H9 (cell line): ENCODE measurements around the gene OR4D10. TPM values are rescaled to one million over a fixed set of nuclear protein-coding genes. Genes with fewer than 3 reads are reported as not detected.

Experiments
- DNase-seq: peaks from one replicate; pipeline ENCODE4 v3.0.0-alpha.2; 2017
- H2AFZ ChIP-seq: one replicate; pipeline ENCODE4 v1.6.1; 2013; ENCODE audit warnings: mild to moderate bottlenecking, low read length, control low read depth, moderate library complexity
- H2AK5ac ChIP-seq: 2 replicates; pipeline ENCODE4 v1.6.1; 2013; ENCODE audit warnings: low read length, control low read depth, mixed read lengths; ENCODE audit not compliant: insufficient read length
- H2BK120ac ChIP-seq: one replicate; pipeline ENCODE4 v1.6.1; 2013; ENCODE audit warnings: low read depth, mild to moderate bottlenecking, low read length, control low read depth, inconsistent platforms; ENCODE audit not compliant: poor library complexity, severe bottlenecking
- H2BK12ac ChIP-seq: 2 replicates; pipeline ENCODE4 v1.6.1; 2013; ENCODE audit warnings: low read length, control low read depth, mixed read lengths, low read depth; ENCODE audit not compliant: insufficient read length
- H2BK15ac ChIP-seq: 2 replicates; pipeline ENCODE4 v1.6.1; 2013; ENCODE audit warnings: low read depth, low read length, control low read depth
- H2BK20ac ChIP-seq: one replicate; pipeline ENCODE4 v1.6.1; 2013; ENCODE audit warnings: low read depth, mild to moderate bottlenecking, low read length, control low read depth, inconsistent platforms; ENCODE audit not compliant: poor library complexity, severe bottlenecking
- H2BK5ac ChIP-seq: 2 replicates; pipeline ENCODE4 v1.6.1; 2013; ENCODE audit warnings: low read length, control low read depth, mixed read lengths; ENCODE audit not compliant: insufficient read length
- H3K14ac ChIP-seq: 2 replicates; pipeline ENCODE4 v1.6.1; 2013; ENCODE audit warnings: low read length, control low read depth; ENCODE audit not compliant: insufficient read depth
- H3K18ac ChIP-seq: 2 replicates; pipeline ENCODE4 v1.6.1; 2013; ENCODE audit warnings: low read depth, mild to moderate bottlenecking, mixed read lengths, low read length, control low read depth; ENCODE audit not compliant: insufficient read length
- H3K23ac ChIP-seq: 2 replicates; pipeline ENCODE4 v1.6.1; 2013; ENCODE audit warnings: low read length, control low read depth, mixed read lengths, low read depth; ENCODE audit not compliant: insufficient read length
- H3K23me2 ChIP-seq: 2 replicates; pipeline ENCODE4 v1.6.1; 2013; ENCODE audit warnings: low read depth, mild to moderate bottlenecking, mixed read lengths, low read length, control low read depth; ENCODE audit not compliant: insufficient read length, poor library complexity, severe bottlenecking
- H3K27ac ChIP-seq: 2 replicates; pipeline ENCODE4 v1.5.1; 2013; ENCODE audit warnings: low read length, control low read depth, mixed read lengths, low read depth; ENCODE audit not compliant: insufficient read length
- H3K27me3 ChIP-seq: 2 replicates; pipeline ENCODE4 v1.6.1; 2013; ENCODE audit warnings: low read length, control low read depth, inconsistent platforms; ENCODE audit not compliant: insufficient read depth
- H3K4ac ChIP-seq: 2 replicates; pipeline ENCODE4 v1.6.1; 2013; ENCODE audit warnings: low read depth, mild to moderate bottlenecking, control low read depth, inconsistent platforms, low read length, moderate library complexity
- H3K4me1 ChIP-seq: 2 replicates; pipeline ENCODE4 v1.6.1; 2013; ENCODE audit warnings: low read length, control low read depth, inconsistent platforms; ENCODE audit not compliant: insufficient read depth
- H3K4me2 ChIP-seq: 2 replicates; pipeline ENCODE4 v1.6.1; 2013; ENCODE audit warnings: low read length, control low read depth, mixed read lengths; ENCODE audit not compliant: insufficient read length, insufficient read depth
- H3K56ac ChIP-seq: 2 replicates; pipeline ENCODE4 v1.6.1; 2013; ENCODE audit warnings: low read depth, mild to moderate bottlenecking, mixed read lengths, low read length, control low read depth; ENCODE audit not compliant: insufficient read length
- H3K79me1 ChIP-seq: 2 replicates; pipeline ENCODE4 v1.6.1; 2013; ENCODE audit warnings: low read depth, mild to moderate bottlenecking, moderate library complexity, low read length, control low read depth, inconsistent platforms; ENCODE audit not compliant: insufficient read depth, poor library complexity, severe bottlenecking
- H3K79me2 ChIP-seq: 2 replicates; pipeline ENCODE4 v1.6.1; 2013; ENCODE audit warnings: low read length, control low read depth, inconsistent platforms; ENCODE audit not compliant: insufficient read depth
- H3K9ac ChIP-seq: 2 replicates; pipeline ENCODE4 v1.6.1; 2013; ENCODE audit warnings: low read length, control low read depth, mixed read lengths; ENCODE audit not compliant: insufficient read length; ENCODE audit errors: extremely low read depth
- H3K9me3 ChIP-seq: one replicate; pipeline ENCODE4 v1.6.1; 2013; ENCODE audit warnings: low read depth, low read length, inconsistent platforms; ENCODE audit not compliant: control insufficient read depth
- H3T11ph ChIP-seq: one replicate; pipeline ENCODE4 v1.6.1; 2013; ENCODE audit warnings: mild to moderate bottlenecking, low read length, control low read depth, inconsistent platforms
- H4K20me1 ChIP-seq: one replicate; pipeline ENCODE4 v1.6.1; 2013; ENCODE audit not compliant: control insufficient read depth, insufficient read length, insufficient read depth
- H4K5ac ChIP-seq: 2 replicates; pipeline ENCODE4 v1.6.1; 2013; ENCODE audit warnings: low read depth, mild to moderate bottlenecking, mixed read lengths, low read length, control low read depth; ENCODE audit not compliant: insufficient read length
- H4K8ac ChIP-seq: replicated peaks from 2 replicates; pipeline ENCODE4 v1.6.1; 2013; ENCODE audit warnings: low read length, control low read depth, mixed read lengths, low read depth; ENCODE audit not compliant: insufficient read length
- H4K91ac ChIP-seq: 2 replicates; pipeline ENCODE4 v1.6.1; 2013; ENCODE audit warnings: low read depth, mild to moderate bottlenecking, moderate library complexity, mixed read lengths, low read length, control low read depth; ENCODE audit not compliant: insufficient read length
- H3K27ac Mint-ChIP-seq, 3 experiments: 2 replicates in 2 of 3; 3 replicates in 1 of 3; pipeline ENCODE4 v1.8.0; 2020 to 2021; ENCODE audit warnings: mixed read lengths in 3 of 3, mild to moderate bottlenecking in 1 of 3, moderate library complexity in 1 of 3
- H3K27me3 Mint-ChIP-seq: 2 replicates; pipeline ENCODE4 v1.8.0; 2021; ENCODE audit warnings: low read depth, mild to moderate bottlenecking, moderate library complexity, mixed read lengths
- H3K36me3 Mint-ChIP-seq, 3 experiments: 2 replicates in 2 of 3; 3 replicates in 1 of 3; pipeline ENCODE4 v1.8.0; 2020 to 2021; ENCODE audit warnings: low read depth in 3 of 3, mixed read lengths in 3 of 3; ENCODE audit not compliant: insufficient read depth in 1 of 3
- H3K4me1 Mint-ChIP-seq, 2 experiments: 2 replicates each; pipeline ENCODE4 v1.8.0; 2020; ENCODE audit warnings: mixed read lengths in 2 of 2
- H3K4me3 Mint-ChIP-seq, 2 experiments: 2 replicates in 1 of 2; 3 replicates in 1 of 2; pipeline ENCODE4 v1.8.0; 2020 to 2021; ENCODE audit warnings: mild to moderate bottlenecking in 2 of 2, mixed read lengths in 2 of 2, moderate library complexity in 1 of 2
- H3K9me3 Mint-ChIP-seq, 2 experiments: 2 replicates in 1 of 2; 3 replicates in 1 of 2; pipeline ENCODE4 v1.8.0; 2020; ENCODE audit warnings: mild to moderate bottlenecking in 2 of 2, mixed read lengths in 2 of 2, moderate library complexity in 1 of 2
- WGBS: extraction: QIAGEN DNeasy Blood & Tissue Kit; methylation state at CpG from one replicate; pipeline ENCODE4 v1.1.7; 2013; ENCODE audit warnings: missing lambda C conversion rate, low lambda C conversion rate, mixed read lengths; ENCODE audit not compliant: insufficient read length; ENCODE audit errors: extremely low coverage; 5-methylcytosine and 5-hydroxymethylcytosine counted together
- total RNA-seq: library from RNA; stranded (reverse); gene quantifications from 2 replicates; pipeline ENCODE4 v1.2.1, GENCODE V29; 2021
- TF ChIP-seq, protein P1 (sequence below): fragments of 200-600 bp; sonication (generic); conservative IDR thresholded peaks from 3 replicates; pipeline ENCODE4 v1.8.0; 2021; ENCODE audit warnings: antibody characterized with exemption, mild to moderate bottlenecking

The OR4D10 gene
- total RNA-seq, 1 experiment from 2014 or later: not detected

DNA sequence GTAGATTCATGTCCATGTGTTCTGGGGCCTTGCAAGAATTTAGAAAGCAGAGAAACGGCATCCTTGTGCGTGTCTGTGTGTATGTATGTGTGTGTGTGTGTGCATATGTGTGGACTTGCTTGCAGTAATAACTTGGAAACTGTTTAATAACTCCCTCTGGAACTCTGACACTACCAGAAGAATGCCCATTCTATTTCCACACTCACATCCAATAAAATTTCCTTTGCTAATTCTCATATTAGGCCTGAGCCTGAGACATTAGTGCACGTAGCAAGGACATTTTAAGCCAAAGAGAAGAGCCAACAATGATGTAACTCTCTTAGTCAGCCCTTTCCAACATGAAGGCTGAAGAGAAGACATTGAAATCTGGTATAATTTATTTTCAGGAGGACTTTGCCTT lies 13.2 kb upstream of the OR4D10 start:
- H2BK5ac ChIP-seq: no peak overlapping the region
- no peaks in the 10 kb centered on the region for H3K27me3 ChIP-seq
- H2AK5ac ChIP-seq: no peak overlapping the region
- no peak overlapping the region for H3K4me2 ChIP-seq
- no peaks in the 10 kb centered on the region for H3K23me2 ChIP-seq
- H2BK120ac ChIP-seq: no peak overlapping the region
- no peak overlapping the region for H4K91ac ChIP-seq
- Mint-ChIP-seq H3K27me3 (no peaks in the 10 kb centered on the region), H3K4me1 (peaks cover 0 to 4% of the 10 kb centered on the region in 2 experiments; a peak in 1 of 4 replicates), H3K4me3 (no peak overlapping the region), H3K9me3 (no peaks in the 10 kb centered on the region), H3K27ac (no peak overlapping the region), H3K36me3 (no peaks in the 10 kb centered on the region)
- no peaks in the 10 kb centered on the region for H4K20me1 ChIP-seq
- no peak overlapping the region for H2AFZ ChIP-seq
- no peaks in the 10 kb centered on the region for H3K4me1 ChIP-seq
- TF ChIP-seq, protein P1, sequence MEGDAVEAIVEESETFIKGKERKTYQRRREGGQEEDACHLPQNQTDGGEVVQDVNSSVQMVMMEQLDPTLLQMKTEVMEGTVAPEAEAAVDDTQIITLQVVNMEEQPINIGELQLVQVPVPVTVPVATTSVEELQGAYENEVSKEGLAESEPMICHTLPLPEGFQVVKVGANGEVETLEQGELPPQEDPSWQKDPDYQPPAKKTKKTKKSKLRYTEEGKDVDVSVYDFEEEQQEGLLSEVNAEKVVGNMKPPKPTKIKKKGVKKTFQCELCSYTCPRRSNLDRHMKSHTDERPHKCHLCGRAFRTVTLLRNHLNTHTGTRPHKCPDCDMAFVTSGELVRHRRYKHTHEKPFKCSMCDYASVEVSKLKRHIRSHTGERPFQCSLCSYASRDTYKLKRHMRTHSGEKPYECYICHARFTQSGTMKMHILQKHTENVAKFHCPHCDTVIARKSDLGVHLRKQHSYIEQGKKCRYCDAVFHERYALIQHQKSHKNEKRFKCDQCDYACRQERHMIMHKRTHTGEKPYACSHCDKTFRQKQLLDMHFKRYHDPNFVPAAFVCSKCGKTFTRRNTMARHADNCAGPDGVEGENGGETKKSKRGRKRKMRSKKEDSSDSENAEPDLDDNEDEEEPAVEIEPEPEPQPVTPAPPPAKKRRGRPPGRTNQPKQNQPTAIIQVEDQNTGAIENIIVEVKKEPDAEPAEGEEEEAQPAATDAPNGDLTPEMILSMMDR: no peak
- H3K4ac ChIP-seq: no peak overlapping the region
- H3K14ac ChIP-seq: no peak overlapping the region
- H2BK20ac ChIP-seq: no peak overlapping the region
- no peak overlapping the region for H3K18ac ChIP-seq
- H4K5ac ChIP-seq: no peak overlapping the region
- H2BK12ac ChIP-seq: no peak overlapping the region
- WGBS: no CpG with 5 or more reads among the region's 3 CpGs
- no peaks in the 10 kb centered on the region for H3K79me2 ChIP-seq
- no peak overlapping the region for H3K23ac ChIP-seq
- H3K9me3 ChIP-seq: no peaks in the 10 kb centered on the region
- H2BK15ac ChIP-seq: no peak overlapping the region
- H3K56ac ChIP-seq: no peak overlapping the region
- H3K79me1 ChIP-seq: no peaks in the 10 kb centered on the region
- no peak overlapping the region for H3K27ac ChIP-seq
- H4K8ac ChIP-seq: no peak overlapping the region
- no peak overlapping the region for H3K9ac ChIP-seq
- no peak for DNase-seq
- no peak overlapping the region for H3T11ph ChIP-seq
